GM23338 (cell line): ENCODE results near the gene FHIP1A.

Source experiments
- CTCF ChIP-seq, 2 experiments: fragments of 200-600 bp in 1 of 2; sonication (generic) in 1 of 2; conservative IDR thresholded peaks; 2 replicates each; pipeline versions ENCODE4 v1.5.1 to v1.6.1; 2016 to 2017; ENCODE audit warnings: antibody characterized with exemption in 2 of 2, low read depth in 2 of 2, mild to moderate bottlenecking in 2 of 2, moderate library complexity in 1 of 2
- EZH2phosphoT487 ChIP-seq: fragments of 200-600 bp; sonication (generic); IDR thresholded peaks from one replicate; pipeline ENCODE4 v1.8.1; 2018; ENCODE audit warnings: antibody characterized with exemption; ENCODE audit not compliant: unreplicated experiment
- REST ChIP-seq: IDR thresholded peaks from one replicate; pipeline ENCODE4 v1.6.1; 2018; ENCODE audit warnings: antibody characterized with exemption; ENCODE audit not compliant: unreplicated experiment

GRCh38 chr4:151443247-151443646 is 34.3 kb downstream of the FHIP1A start:
- TF ChIP-seq CTCF (conservative IDR thresholded peaks at IDR 0.05; ENCODE audit: low read depth in 2 of 2) (no peak), REST (no peak), EZH2phosphoT487 (no peak)
